Prostate gland (tissue), 2 donors: ENCODE measurements around the gene VARS2. TPM values are rescaled to one million over a fixed set of nuclear protein-coding genes. Genes with fewer than 3 reads are reported as not detected.

Source experiments
- DNase-seq: peaks from one replicate; pipeline ENCODE4 v3.0.0-alpha.2; 2019; ENCODE audit warnings: low spot score
- H3K27ac ChIP-seq, 2 donors: fragments of 200-600 bp; sonication (generic); 2 replicates each; pipeline ENCODE4 v1.5.1; 2017 to 2019
- H3K27me3 ChIP-seq: fragments of 200-600 bp; sonication (generic); replicated peaks from 2 replicates; pipeline ENCODE4 v1.5.1; 2019; ENCODE audit not compliant: insufficient read depth
- H3K36me3 ChIP-seq, 2 donors: fragments of 200-600 bp; sonication (generic); 1 replicate in 1 of 2; 2 replicates in 1 of 2; pipeline versions ENCODE4 v1.5.1 to v1.8.1; 2017 to 2019
- H3K4me1 ChIP-seq: fragments of 200-600 bp; sonication (generic); replicated peaks from 2 replicates; pipeline ENCODE4 v1.5.1; 2019
- H3K4me3 ChIP-seq, 2 donors: fragments of 200-600 bp; sonication (generic); 2 replicates each; pipeline ENCODE4 v1.5.1; 2017 to 2019
- H3K9me3 ChIP-seq: fragments of 200-600 bp; sonication (generic); 2 replicates; pipeline ENCODE4 v1.5.1; 2017
- CTCF ChIP-seq, 4 experiments: fragments of 200-600 bp in 2 of 4; fragments of 450-650 bp in 2 of 4; sonication (generic) in 2 of 4; IDR thresholded peaks; 1 replicate in 3 of 4; 2 replicates in 1 of 4; pipeline ENCODE4 v1.5.1; 2016 to 2019; ENCODE audit warnings: antibody characterized with exemption in 4 of 4, mild to moderate bottlenecking in 2 of 4, moderate library complexity in 2 of 4
- POLR2A ChIP-seq: fragments of 450-650 bp; IDR thresholded peaks from one replicate; pipeline ENCODE4 v1.6.1; 2016; ENCODE audit warnings: antibody characterized with exemption, mild to moderate bottlenecking
- POLR2AphosphoS5 ChIP-seq: sonication (generic); formaldehyde crosslinking; IDR thresholded peaks from one replicate; pipeline ENCODE4 v1.6.1; 2017; ENCODE audit warnings: antibody characterized with exemption
- WGBS: methylation state at CpG from one replicate; pipeline ENCODE4 v1.1.5; 2018; 5-methylcytosine and 5-hydroxymethylcytosine counted together
- intact Hi-C: fragments of 100-400 bp; cut with DNase I; formaldehyde crosslinking; loops from one replicate; pipeline ENCODE4 v1.14.2; 2022
- total RNA-seq, 2 donors: library from RNA; depleted of rRNA; stranded (reverse); fragments of >200 nt; gene quantifications; one replicate each; pipeline ENCODE4 v1.1.0, GENCODE V29; 2016

VARS2 gene
- total RNA-seq, 2 donors from 2014 or later: 15.8 to 27.0 TPM

- Histone ChIP-seq H3K27ac (no peak overlapping the region), H3K4me3 (no peak overlapping the region), H3K4me1 (peaks cover 6% of the 10 kb centered on the region), H3K36me3 (peaks cover 6 to 7% of the 10 kb centered on the region in 2 donors), H3K9me3 (no peaks in the 10 kb centered on the region), H3K27me3 (no peaks in the 10 kb centered on the region)
- WGBS: 77% methylated on average over 4 of the region's 4 CpGs
- intact Hi-C loops: no loop called here
- DNase-seq: no peak
- TF ChIP-seq POLR2A: no peak
- no peak for TF ChIP-seq POLR2AphosphoS5
- TF ChIP-seq CTCF (IDR thresholded peaks at IDR 0.05): no peak
These were observed 22.7 kb upstream of the VARS2 start for GRCh38 chr6:30891450-30891723.

GRCh38 chr6:30891816-30892538 lies 22.1 kb upstream of the VARS2 start:
- 84% methylated on average over 21 of the region's 21 CpGs for WGBS
- TF ChIP-seq POLR2AphosphoS5 (no peak), CTCF (IDR thresholded peaks at IDR 0.05) (no peak), POLR2A (no peak)
- DNase-seq: no peak
- H3K4me3 ChIP-seq: no peak overlapping the region
- intact Hi-C loops: no loop called here
- H3K27me3 ChIP-seq: no peaks in the 10 kb centered on the region
- peaks cover 6 to 9% of the 10 kb centered on the region in 2 donors for H3K36me3 ChIP-seq
- no peak overlapping the region for H3K27ac ChIP-seq
- H3K9me3 ChIP-seq: no peaks in the 10 kb centered on the region
- H3K4me1 ChIP-seq: peaks cover 6% of the 10 kb centered on the region

GRCh38 chr6:30893001-30893591 lies 20.9 kb upstream of the VARS2 start:
- no peak for DNase-seq
- TF ChIP-seq POLR2AphosphoS5 (no peak), CTCF (IDR thresholded peaks at IDR 0.05) (no peak), POLR2A (no peak)
- H3K4me3 ChIP-seq: no peak overlapping the region
- H3K27ac ChIP-seq: no peak overlapping the region
- no peaks in the 10 kb centered on the region for H3K9me3 ChIP-seq
- no peaks in the 10 kb centered on the region for H3K27me3 ChIP-seq
- H3K4me1 ChIP-seq: peaks cover 2% of the 10 kb centered on the region
- intact Hi-C loops: no loop called here
- 75% methylated on average over 12 of the region's 16 CpGs for WGBS
- peaks cover 6 to 18% of the 10 kb centered on the region in 2 donors for H3K36me3 ChIP-seq

GRCh38 chr6:30893666-30894065 lies 20.4 kb upstream of the VARS2 start:
- intact Hi-C loops: no loop called here
- DNase-seq: no peak
- Histone ChIP-seq H3K9me3 (no peaks in the 10 kb centered on the region), H3K4me1 (no peaks in the 10 kb centered on the region), H3K4me3 (no peak overlapping the region), H3K27me3 (no peaks in the 10 kb centered on the region), H3K27ac (no peak overlapping the region), H3K36me3 (peaks cover 6 to 23% of the 10 kb centered on the region in 2 donors)
- TF ChIP-seq POLR2A (no peak), CTCF (IDR thresholded peaks at IDR 0.05) (no peak)
- WGBS: 84% methylated on average over 8 of the region's 8 CpGs

- TF ChIP-seq POLR2AphosphoS5: no peak
- TF ChIP-seq POLR2A: no peak
- no peak for TF ChIP-seq CTCF (IDR thresholded peaks at IDR 0.05)
- Histone ChIP-seq H3K36me3 (peaks cover 6 to 26% of the 10 kb centered on the region in 2 donors), H3K4me3 (no peak overlapping the region), H3K27me3 (no peaks in the 10 kb centered on the region), H3K27ac (no peak overlapping the region), H3K4me1 (no peaks in the 10 kb centered on the region), H3K9me3 (no peaks in the 10 kb centered on the region)
- no peak for DNase-seq
- intact Hi-C loops: no loop called here
- 83% methylated on average over 12 of the region's 12 CpGs for WGBS
These were observed 19.7 kb upstream of the VARS2 start for GRCh38 chr6:30894381-30894780.
